Naive thymus-derived CD8-positive, alpha-beta T cell (primary cell): ENCODE measurements around the gene FMN2. TPM values are rescaled to one million over a fixed set of nuclear protein-coding genes. Genes with fewer than 3 reads are reported as not detected.

ENCODE experiments used
- ATAC-seq, 2 donors: fragments of 150-1000 bp; cut with Tn5 transposase in 1 of 2; sonication (Bioruptor Pico), chemical (Tn5 transposase) in 1 of 2; 1 replicate in 1 of 2; 2 replicates in 1 of 2; pipeline ENCODE4 v1.10.0; 2021; ENCODE audit warnings: mild to moderate bottlenecking in 2 of 2, moderate library complexity in 2 of 2
- POLR2A ChIA-PET: fragments of 350-600 bp; sonication (Branson Sonifier 250); formaldehyde crosslinking; loops from one replicate; lab custom pipeline; 2021; ENCODE audit warnings: antibody characterized with exemption; lab: Charles Lee
- DNase-seq, 10 donors: peaks; one replicate each; pipeline versions ENCODE4 v3.0.0 to v3.0.0-alpha.2; 2020 to 2022
- H3K27ac Mint-ChIP-seq, 10 donors: one replicate each; pipeline ENCODE4 v1.8.0; 2020 to 2022; ENCODE audit warnings: mild to moderate bottlenecking in 10 of 10, mixed read lengths in 10 of 10, moderate library complexity in 4 of 10, inconsistent platforms in 1 of 10
- H3K27me3 Mint-ChIP-seq, 5 donors: one replicate each; pipeline ENCODE4 v1.8.0; 2021 to 2022; ENCODE audit warnings: mixed read lengths in 5 of 5
- H3K36me3 Mint-ChIP-seq, 3 donors: one replicate each; pipeline ENCODE4 v1.8.0; 2020 to 2022; ENCODE audit warnings: mixed read lengths in 3 of 3, mild to moderate bottlenecking in 2 of 3, inconsistent platforms in 1 of 3
- H3K4me1 Mint-ChIP-seq, 4 donors: one replicate each; pipeline ENCODE4 v1.8.0; 2021 to 2022; ENCODE audit warnings: mixed read lengths in 4 of 4
- H3K4me3 Mint-ChIP-seq, 10 donors: one replicate each; pipeline ENCODE4 v1.8.0; 2020 to 2022; ENCODE audit warnings: mild to moderate bottlenecking in 10 of 10, mixed read lengths in 10 of 10, moderate library complexity in 6 of 10, inconsistent platforms in 1 of 10
- H3K9me3 Mint-ChIP-seq, 9 donors: one replicate each; pipeline ENCODE4 v1.8.0; 2020 to 2022; ENCODE audit warnings: mixed read lengths in 9 of 9, mild to moderate bottlenecking in 3 of 9, inconsistent platforms in 1 of 9, moderate library complexity in 1 of 9
- polyA plus RNA-seq, 3 donors: library from polyadenylated mRNA; unstranded; fragments of 300-500 nt; fragmentation: Illumina TruSeq; gene quantifications; one replicate each; pipeline ENCODE4 v1.2.3, GENCODE V29; 2021
- total RNA-seq, 8 experiments: library from RNA in 2 of 8; stranded (reverse) in 2 of 8; gene quantifications; one replicate each; pipeline ENCODE4 v1.2.3 and lab custom pipeline; 2021 to 2026

FMN2 gene
- total and polyA plus RNA-seq, 5 experiments from 2014 or later, result not detected

- Mint-ChIP-seq H3K36me3 (no peaks in the 10 kb centered on the region), H3K27me3 (peaks cover 0 to 14% (median 2%) of the 10 kb centered on the region in 5 donors), H3K9me3 (peaks cover 0 to 10% (median under 1%) of the 10 kb centered on the region in 9 donors), H3K4me1 (no peaks in the 10 kb centered on the region), H3K27ac (no peak overlapping the region), H3K4me3 (no peak overlapping the region)
- POLR2A ChIA-PET, result no interaction called here
- ATAC-seq (no peak), DNase-seq (no peak)
Observed at GRCh38 chr1:240415532-240415931, 323.8 kb downstream of the FMN2 start.

GRCh38 chr1:240417317-240417716 is 325.6 kb downstream of the FMN2 start:
- ATAC-seq (no peak), DNase-seq (no peak)
- no peaks in the 10 kb centered on the region for H3K36me3 Mint-ChIP-seq
- H3K27me3 Mint-ChIP-seq, result peaks cover 0 to 14% (median 2%) of the 10 kb centered on the region in 5 donors
- no peak overlapping the region for H3K4me3 Mint-ChIP-seq
- POLR2A ChIA-PET, result no interaction called here
- H3K4me1 Mint-ChIP-seq, result no peaks in the 10 kb centered on the region
- peaks cover 0 to 9% (median 1%) of the 10 kb centered on the region in 9 donors for H3K9me3 Mint-ChIP-seq
- no peak overlapping the region for H3K27ac Mint-ChIP-seq

GRCh38 chr1:240420766-240421165 is 329.1 kb downstream of the FMN2 start:
- DNase-seq, result no peak
- H3K4me3 Mint-ChIP-seq, result no peak overlapping the region

GRCh38 chr1:240423246-240423924 is 331.7 kb downstream of the FMN2 start:
- Mint-ChIP-seq H3K36me3 (no peaks in the 10 kb centered on the region), H3K27ac (no peak overlapping the region), H3K9me3 (peaks cover 0 to 7% (median 1%) of the 10 kb centered on the region in 9 donors), H3K4me1 (no peaks in the 10 kb centered on the region), H3K27me3 (peaks cover 0 to 14% (median 0%) of the 10 kb centered on the region in 5 donors), H3K4me3 (no peak overlapping the region)
- DNase-seq (no peak), ATAC-seq (no peak)
- POLR2A ChIA-PET, result no interaction called here

More at GRCh38 chr1:240420766-240421165, 329.1 kb downstream of the FMN2 start:
- POLR2A ChIA-PET, result no interaction called here
- Mint-ChIP-seq H3K4me1 (no peaks in the 10 kb centered on the region), H3K36me3 (no peaks in the 10 kb centered on the region), H3K9me3 (peaks cover 0 to 8% (median 1%) of the 10 kb centered on the region in 9 donors), H3K27ac (no peak overlapping the region), H3K27me3 (peaks cover 0 to 14% (median 0%) of the 10 kb centered on the region in 5 donors)
- no peak for ATAC-seq

- Mint-ChIP-seq H3K27ac (no peak overlapping the region), H3K4me3 (no peak overlapping the region), H3K36me3 (no peaks in the 10 kb centered on the region), H3K9me3 (peaks cover 0 to 7% (median 1%) of the 10 kb centered on the region in 9 donors), H3K4me1 (no peaks in the 10 kb centered on the region), H3K27me3 (peaks cover 0 to 11% (median 0%) of the 10 kb centered on the region in 5 donors)
- ATAC-seq (no peak), DNase-seq (no peak)
- POLR2A ChIA-PET, result no interaction called here
Observed at GRCh38 chr1:240424740-240425464, 333.2 kb downstream of the FMN2 start.

- DNase-seq (no peak), ATAC-seq (no peak)
- Mint-ChIP-seq H3K36me3 (no peaks in the 10 kb centered on the region), H3K4me1 (no peaks in the 10 kb centered on the region), H3K9me3 (peaks cover 0 to 7% (median 1%) of the 10 kb centered on the region in 9 donors), H3K27ac (no peak overlapping the region), H3K27me3 (no peaks in the 10 kb centered on the region), H3K4me3 (no peak overlapping the region)
- POLR2A ChIA-PET, result no interaction called here
Observed at GRCh38 chr1:240426051-240426450, 334.4 kb downstream of the FMN2 start.

GRCh38 chr1:240435996-240436566 is 344.4 kb downstream of the FMN2 start:
- POLR2A ChIA-PET, result no interaction called here
- Mint-ChIP-seq H3K4me1 (no peaks in the 10 kb centered on the region), H3K27ac (no peak overlapping the region), H3K9me3 (peaks cover 0 to 2% (median 0%) of the 10 kb centered on the region in 9 donors), H3K27me3 (peaks cover 0 to 7% (median 2%) of the 10 kb centered on the region in 5 donors), H3K4me3 (no peak overlapping the region), H3K36me3 (no peaks in the 10 kb centered on the region)
- ATAC-seq (no peak), DNase-seq (no peak)

- no peaks in the 10 kb centered on the region for H3K4me1 Mint-ChIP-seq
- no peak for ATAC-seq
- H3K27ac Mint-ChIP-seq, result no peak overlapping the region
- H3K4me3 Mint-ChIP-seq, result no peak overlapping the region
- POLR2A ChIA-PET, result interaction anchor here (0.6 kb wide), 1 partner anchor 144 kb away, joined by 11 read pairs; no protein-coding TSS in a partner anchor
- no peaks in the 10 kb centered on the region for H3K9me3 Mint-ChIP-seq
- no peaks in the 10 kb centered on the region for H3K36me3 Mint-ChIP-seq
- peaks cover 0 to 8% (median 2%) of the 10 kb centered on the region in 5 donors for H3K27me3 Mint-ChIP-seq
- no peak for DNase-seq
Observed at GRCh38 chr1:240441669-240442068, 350.0 kb downstream of the FMN2 start.

GRCh38 chr1:240445369-240445768 is 353.7 kb downstream of the FMN2 start:
- ATAC-seq (no peak), DNase-seq (no peak)
- Mint-ChIP-seq H3K4me3 (no peak overlapping the region), H3K9me3 (no peaks in the 10 kb centered on the region), H3K4me1 (peaks cover 0 to 2% (median 0%) of the 10 kb centered on the region in 4 donors), H3K27ac (no peak overlapping the region), H3K36me3 (no peaks in the 10 kb centered on the region), H3K27me3 (peaks cover 0 to 8% (median 2%) of the 10 kb centered on the region in 5 donors)
- POLR2A ChIA-PET, result no interaction called here

GRCh38 chr1:240455228-240455821 is 363.6 kb downstream of the FMN2 start:
- peak in 1 of 2 donors; percentile 35 for ATAC-seq
- no peak overlapping the region for H3K27ac Mint-ChIP-seq
- peaks cover 0 to 1% (median 0%) of the 10 kb centered on the region in 5 donors for H3K27me3 Mint-ChIP-seq
- peak in 2 of 10 donors; percentile 16 to 17 for DNase-seq
- no peak overlapping the region for H3K4me3 Mint-ChIP-seq
- POLR2A ChIA-PET, result no interaction called here
- H3K9me3 Mint-ChIP-seq, result no peaks in the 10 kb centered on the region
- H3K36me3 Mint-ChIP-seq, result no peaks in the 10 kb centered on the region
- H3K4me1 Mint-ChIP-seq, result peaks cover 0 to 2% (median 0%) of the 10 kb centered on the region in 4 donors

GRCh38 chr1:240457203-240457602 is 365.5 kb downstream of the FMN2 start:
- H3K27ac Mint-ChIP-seq, result no peak overlapping the region
- peaks cover 0 to 1% (median 0%) of the 10 kb centered on the region in 5 donors for H3K27me3 Mint-ChIP-seq
- peaks cover 0 to 2% (median 0%) of the 10 kb centered on the region in 4 donors for H3K4me1 Mint-ChIP-seq
- DNase-seq (no peak), ATAC-seq (no peak)
- POLR2A ChIA-PET, result no interaction called here
- no peak overlapping the region for H3K4me3 Mint-ChIP-seq
- H3K36me3 Mint-ChIP-seq, result no peaks in the 10 kb centered on the region
- no peaks in the 10 kb centered on the region for H3K9me3 Mint-ChIP-seq

GRCh38 chr1:240462277-240462676 is 370.6 kb downstream of the FMN2 start:
- no peak for ATAC-seq
- no peak overlapping the region for H3K27ac Mint-ChIP-seq
- H3K27me3 Mint-ChIP-seq, result peaks cover 0 to 10% (median 2%) of the 10 kb centered on the region in 5 donors
- peaks cover 6 to 13% (median 8%) of the 10 kb centered on the region in 4 donors for H3K4me1 Mint-ChIP-seq
- no peaks in the 10 kb centered on the region for H3K9me3 Mint-ChIP-seq
- DNase-seq, result no peak
- H3K4me3 Mint-ChIP-seq, result no peak overlapping the region
- POLR2A ChIA-PET, result no interaction called here
- no peaks in the 10 kb centered on the region for H3K36me3 Mint-ChIP-seq
